GM10266 (cell line): ENCODE data around the gene CHRM3.

Source experiments
- DNase-seq: peaks from one replicate; pipeline ENCODE4 v3.0.0; 2012; ENCODE audit errors: extremely low spot score
- TF ChIP-seq, protein P1 (sequence below): IDR thresholded peaks from 2 replicates; pipeline ENCODE4 v1.5.1; 2012; ENCODE audit warnings: mild to moderate bottlenecking, low read depth; ENCODE audit not compliant: control insufficient read depth, insufficient read depth; ENCODE audit errors: missing control alignments

Gene CHRM3

GRCh38 chr1:239426821-239427475 is 40.6 kb downstream of the CHRM3 start:
- TF ChIP-seq, protein P1, sequence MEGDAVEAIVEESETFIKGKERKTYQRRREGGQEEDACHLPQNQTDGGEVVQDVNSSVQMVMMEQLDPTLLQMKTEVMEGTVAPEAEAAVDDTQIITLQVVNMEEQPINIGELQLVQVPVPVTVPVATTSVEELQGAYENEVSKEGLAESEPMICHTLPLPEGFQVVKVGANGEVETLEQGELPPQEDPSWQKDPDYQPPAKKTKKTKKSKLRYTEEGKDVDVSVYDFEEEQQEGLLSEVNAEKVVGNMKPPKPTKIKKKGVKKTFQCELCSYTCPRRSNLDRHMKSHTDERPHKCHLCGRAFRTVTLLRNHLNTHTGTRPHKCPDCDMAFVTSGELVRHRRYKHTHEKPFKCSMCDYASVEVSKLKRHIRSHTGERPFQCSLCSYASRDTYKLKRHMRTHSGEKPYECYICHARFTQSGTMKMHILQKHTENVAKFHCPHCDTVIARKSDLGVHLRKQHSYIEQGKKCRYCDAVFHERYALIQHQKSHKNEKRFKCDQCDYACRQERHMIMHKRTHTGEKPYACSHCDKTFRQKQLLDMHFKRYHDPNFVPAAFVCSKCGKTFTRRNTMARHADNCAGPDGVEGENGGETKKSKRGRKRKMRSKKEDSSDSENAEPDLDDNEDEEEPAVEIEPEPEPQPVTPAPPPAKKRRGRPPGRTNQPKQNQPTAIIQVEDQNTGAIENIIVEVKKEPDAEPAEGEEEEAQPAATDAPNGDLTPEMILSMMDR, result no peak
- DNase-seq, result no peak

DNA sequence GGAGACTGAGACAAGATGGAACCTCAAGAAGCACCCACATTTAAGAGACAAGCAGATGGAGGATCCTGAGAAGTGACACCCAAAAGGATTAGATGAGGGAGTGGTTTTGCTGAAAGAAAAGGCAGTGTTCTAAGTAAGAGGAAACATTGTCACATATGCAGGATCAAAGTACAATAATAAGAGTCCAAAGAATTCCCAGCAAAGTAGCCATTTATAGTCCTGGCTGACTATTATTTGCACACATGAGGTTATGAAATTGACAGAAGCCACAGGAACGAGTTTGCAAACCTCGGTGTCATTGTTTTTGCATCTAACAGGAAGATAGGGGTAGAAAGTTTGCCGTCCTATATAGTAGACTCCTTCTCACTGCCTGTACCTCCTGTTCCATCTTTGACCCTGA is 41.3 kb downstream of the CHRM3 start:
- no peak for DNase-seq
- TF ChIP-seq, protein P1, result no peak

- DNase-seq, result no peak
- TF ChIP-seq, protein P1, result no peak
These were observed 41.8 kb downstream of the CHRM3 start for GRCh38 chr1:239428120-239428710.

GRCh38 chr1:239429163-239429562 is 42.8 kb downstream of the CHRM3 start:
- TF ChIP-seq, protein P1, result no peak
- DNase-seq, result no peak

- no peak for DNase-seq
- TF ChIP-seq, protein P1, result no peak
These were observed 45.9 kb downstream of the CHRM3 start for GRCh38 chr1:239432255-239432654.

GRCh38 chr1:239434181-239434580 is 47.8 kb downstream of the CHRM3 start:
- no peak for DNase-seq
- TF ChIP-seq, protein P1, result no peak
